GDM1 (cell line): ENCODE data around the gene TMEM45A.
A peak's percentile ranks its signal among the peaks of the same experiment; 100 is the strongest.
"Not testable (repeated sequence)": the region's sequence is repeated elsewhere in the genome, so short reads cannot be mapped to it uniquely, and the experiment has no call there.

ENCODE experiments used
- DNase-seq: peaks from one replicate; lab custom pipeline; 2025; lab: John Stamatoyannopoulos, UW

The TMEM45A gene, protein sequence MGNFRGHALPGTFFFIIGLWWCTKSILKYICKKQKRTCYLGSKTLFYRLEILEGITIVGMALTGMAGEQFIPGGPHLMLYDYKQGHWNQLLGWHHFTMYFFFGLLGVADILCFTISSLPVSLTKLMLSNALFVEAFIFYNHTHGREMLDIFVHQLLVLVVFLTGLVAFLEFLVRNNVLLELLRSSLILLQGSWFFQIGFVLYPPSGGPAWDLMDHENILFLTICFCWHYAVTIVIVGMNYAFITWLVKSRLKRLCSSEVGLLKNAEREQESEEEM

DNA sequence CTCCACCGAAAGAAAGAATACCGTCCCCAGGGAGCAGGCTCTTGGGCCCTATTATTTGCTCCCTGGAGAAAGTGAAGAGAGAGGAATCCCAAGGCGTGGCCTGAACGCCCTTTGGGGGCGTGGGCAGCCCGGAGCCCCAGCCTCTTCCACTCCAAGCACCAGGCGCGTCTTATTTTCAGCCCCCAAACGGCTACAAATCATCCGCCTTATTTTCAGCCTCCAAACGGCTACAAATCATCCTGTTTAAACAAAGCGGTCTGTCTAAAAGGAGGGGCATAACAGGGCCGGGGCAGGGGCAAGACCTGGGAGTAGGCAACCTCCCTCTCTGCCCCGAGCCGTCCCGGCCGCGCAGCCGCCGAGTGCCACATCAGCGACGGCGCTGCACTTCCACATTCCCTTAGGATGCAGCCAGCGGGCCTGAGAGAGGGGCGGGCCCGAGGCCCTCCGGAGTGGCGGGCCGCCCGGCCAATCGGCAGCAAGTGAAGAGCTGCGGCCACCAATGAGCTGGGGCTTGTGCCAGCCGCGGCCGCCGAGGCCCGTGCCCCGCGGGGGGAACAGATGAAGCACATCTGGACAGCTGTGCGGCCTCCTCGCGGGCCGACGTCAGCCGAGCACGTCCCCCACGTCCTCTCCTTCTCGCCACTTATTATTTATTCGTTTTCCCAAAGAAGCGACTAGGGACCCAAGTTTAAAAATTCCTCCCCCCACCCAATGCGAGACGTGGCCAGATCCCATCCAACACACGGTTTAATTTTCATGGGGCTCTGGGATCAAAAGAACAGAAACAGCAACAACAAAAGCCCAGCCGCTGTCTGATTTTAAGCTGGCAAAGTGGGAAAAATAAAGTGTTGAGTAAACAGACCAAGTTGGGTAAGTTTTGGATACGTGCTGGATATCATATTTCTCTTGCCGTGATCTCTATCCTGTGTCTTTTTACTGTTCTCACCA, at the start of gene TMEM45A:
TSS of gene TMEM45A (plus strand) at position 561 of the 948 bp plus-strand sequence. CDS start 62,593 bp downstream, outside the sequence.
- peak; percentile 59 for DNase-seq

DNA sequence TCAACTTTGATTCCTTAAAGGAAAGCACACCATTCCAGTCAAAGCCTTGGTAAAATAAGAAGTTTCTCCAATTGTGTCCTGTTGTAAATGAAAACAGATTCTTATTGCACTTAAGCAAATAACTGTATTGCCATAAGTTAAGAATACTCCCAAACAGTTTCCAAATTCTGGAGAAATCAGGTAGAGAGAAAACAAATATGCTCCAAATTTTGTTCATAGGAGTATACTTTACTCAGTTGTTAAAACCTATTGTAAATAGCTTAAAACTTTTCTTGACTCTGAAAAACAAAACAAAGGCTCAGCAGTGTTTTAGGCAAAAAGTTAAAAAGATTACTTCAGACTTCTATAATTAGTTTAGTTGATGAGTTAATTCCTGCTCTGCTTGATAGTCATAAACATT, 48.7 kb upstream of the TMEM45A start:
- no peak for DNase-seq

DNA sequence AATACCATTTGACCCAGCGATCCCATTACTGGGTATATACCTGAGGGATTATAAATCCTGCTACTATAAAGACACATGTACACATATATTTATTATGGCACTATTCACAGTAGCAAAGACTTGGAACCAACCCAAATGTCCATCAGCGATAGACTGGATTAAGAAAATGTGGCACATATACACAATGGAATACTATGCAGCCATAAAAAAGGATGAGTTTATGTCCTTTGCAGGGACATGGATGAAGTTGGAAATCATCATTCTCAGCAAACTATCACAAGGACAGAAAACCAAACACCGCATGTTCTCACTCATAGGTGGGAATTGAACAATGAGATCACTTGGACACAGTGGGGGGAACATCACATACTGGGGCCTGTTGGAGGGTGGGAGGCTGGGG, 45.4 kb upstream of the TMEM45A start:
- not testable (repeated sequence) for DNase-seq

DNA sequence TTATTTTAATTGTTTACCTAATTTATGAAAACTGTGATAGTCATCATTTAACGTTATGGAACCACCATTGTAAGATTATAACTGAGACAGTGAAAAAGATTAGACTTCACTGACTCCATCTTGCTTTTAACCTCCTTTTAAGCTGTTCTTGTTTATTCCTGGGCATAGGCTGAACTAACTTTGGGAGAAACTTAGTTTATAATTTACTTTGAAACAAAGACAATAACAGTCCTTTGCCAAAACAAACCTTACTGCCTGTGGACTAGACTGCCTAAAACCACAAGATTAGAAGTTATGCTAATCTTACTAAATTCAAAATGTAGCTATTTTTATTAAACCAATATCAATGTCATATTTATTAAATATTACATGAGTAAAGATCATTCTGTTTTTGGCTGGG, 44.3 kb upstream of the TMEM45A start:
- no peak for DNase-seq

DNA sequence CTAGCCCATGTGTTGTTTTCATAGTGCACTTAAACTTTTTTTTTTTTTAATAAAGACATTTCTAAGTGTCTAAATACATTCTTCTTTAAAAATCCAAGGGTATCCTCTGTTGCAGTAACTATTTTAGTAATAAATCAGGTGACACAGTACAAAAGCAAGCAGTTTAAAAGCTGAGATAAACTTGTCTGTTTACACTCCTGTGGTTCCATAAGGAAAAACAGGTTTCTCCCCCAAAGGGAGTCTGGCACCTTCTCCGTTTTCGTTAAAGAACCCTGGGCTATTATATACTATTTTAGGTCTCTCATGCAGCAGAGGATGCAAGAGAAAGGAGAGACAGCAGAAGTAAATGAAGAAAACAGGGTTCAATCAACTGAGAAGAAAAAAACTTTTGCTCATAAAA, 43.2 kb upstream of the TMEM45A start:
- no peak for DNase-seq

DNA sequence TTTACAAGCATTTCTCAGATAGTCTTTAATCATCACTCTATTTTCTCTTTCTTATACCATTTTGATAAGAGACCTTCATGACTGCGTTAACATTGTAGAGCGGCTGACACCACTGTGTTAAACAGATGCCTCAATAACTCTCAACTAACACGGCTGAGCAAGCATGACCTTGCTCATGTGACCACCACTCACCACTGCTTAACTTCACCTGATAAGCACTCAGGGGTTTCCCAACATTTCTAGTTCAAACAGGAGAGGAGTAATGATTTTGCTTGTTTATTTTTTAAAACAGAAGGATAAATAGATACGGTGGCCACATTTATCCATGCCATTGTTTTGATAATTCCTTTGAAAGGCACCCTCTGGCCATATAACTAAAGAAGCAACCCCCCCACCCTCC, 37.7 kb upstream of the TMEM45A start:
- no peak for DNase-seq

DNA sequence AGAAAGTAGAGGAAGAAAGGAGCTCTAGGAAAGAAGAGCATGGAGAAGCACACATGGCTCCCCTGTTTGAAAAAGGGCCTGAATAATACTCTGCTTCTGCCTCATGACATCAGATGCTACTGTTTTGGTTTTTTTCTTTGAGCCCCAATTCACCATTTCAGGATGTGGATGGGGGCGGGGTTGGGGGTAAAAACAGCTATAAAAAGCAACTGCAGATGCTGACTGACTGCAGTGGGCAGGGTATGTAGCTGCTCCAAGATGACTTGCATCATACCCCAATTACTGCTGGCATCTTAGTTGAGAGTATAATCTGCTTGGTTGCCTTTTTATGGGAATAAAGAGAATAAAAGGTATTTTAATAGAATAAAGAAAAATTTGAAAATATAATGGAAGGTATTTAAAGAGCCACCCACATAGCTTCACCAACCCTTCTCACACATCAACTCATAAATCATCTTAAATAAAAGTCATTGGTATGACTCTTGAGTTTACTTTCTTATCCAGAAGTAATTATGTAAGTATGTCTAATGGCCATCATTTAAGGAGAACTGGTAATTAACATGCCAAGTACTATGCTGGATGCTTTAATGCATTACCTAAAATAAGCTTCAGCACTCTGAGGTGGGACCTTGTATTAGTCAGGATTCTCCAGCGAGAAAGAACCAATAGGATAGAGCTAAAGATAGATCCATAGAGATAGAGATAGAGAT, 36.4 kb upstream of the TMEM45A start:
- DNase-seq = no peak

DNA sequence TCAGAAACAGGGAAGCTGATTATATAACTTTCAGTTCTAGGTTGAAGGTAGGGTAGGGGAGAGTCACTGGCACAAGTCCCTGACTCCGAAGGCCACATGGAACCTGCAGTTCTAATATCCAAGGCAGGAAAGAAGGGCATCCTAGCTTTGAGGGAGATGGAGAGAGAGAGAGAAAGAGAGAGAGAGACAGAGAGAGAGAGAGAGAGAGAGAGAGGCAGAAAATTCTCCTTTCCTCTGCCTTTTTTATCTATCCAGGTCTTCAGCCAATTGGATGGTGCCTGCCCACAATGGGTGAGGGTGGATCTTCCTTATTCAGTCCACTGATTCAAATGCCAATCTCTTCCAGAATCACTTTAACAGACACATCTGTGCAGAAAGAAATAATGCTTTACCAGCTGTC, 35.7 kb upstream of the TMEM45A start:
- DNase-seq = no peak

DNA sequence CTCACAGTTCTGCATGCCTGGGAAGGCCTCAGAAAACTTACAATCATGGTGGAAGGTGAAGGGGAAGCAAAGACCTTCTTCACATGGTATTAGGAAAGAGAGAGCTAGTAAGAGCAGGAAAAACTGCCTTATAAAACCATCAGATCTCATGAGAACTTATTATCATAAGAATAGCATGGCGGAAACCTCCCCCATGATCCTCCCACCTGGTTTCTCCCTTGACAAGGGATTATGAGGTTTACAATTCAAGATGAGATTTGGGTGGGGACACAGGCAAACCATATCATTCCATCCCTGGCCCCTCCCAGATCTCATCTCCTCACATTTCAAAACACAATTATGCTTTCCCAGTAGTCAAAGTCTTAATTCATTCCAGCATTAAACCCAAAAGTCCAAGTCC, 34.6 kb upstream of the TMEM45A start:
- DNase-seq = no peak

DNA sequence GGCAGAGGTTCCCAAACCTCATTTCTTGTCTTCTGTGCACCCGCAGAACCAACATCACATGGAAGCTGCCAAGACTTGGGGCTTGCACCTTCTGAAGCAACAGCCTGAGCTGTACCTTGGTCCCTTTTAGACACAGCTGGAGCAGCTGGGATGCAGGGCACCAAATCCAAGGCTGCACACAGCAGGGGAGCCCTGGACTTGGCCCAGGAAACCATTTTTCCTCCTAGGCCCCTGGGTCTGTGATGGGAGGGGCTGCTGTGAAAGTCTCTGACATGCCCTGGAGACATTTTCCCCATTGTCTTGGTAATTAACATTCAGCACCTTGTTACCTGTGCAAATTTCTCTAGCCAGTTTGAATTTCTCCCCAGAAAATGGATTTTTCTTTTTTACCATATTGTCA, 33.6 kb upstream of the TMEM45A start:
- DNase-seq = no peak

DNA sequence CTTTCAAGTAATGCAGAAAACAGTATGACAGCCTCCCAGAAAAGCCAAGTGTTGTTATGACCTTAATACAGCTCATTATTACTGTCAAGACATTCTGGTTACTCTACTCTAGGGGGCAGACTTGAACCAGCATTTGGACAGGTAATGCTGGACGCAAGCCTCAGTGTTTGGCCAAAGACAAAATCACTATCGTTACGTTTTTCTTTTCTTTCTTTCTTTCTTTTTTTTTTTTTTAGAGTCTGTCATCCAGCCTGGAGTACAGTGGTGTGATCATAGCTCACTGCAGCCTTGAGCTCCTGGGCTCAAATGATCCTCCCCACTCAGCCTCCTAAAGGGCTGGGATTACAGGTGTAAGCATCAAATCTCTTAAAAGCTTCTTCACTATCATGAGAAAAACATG, 29.4 kb upstream of the TMEM45A start:
- peak; percentile 39 for DNase-seq

DNA sequence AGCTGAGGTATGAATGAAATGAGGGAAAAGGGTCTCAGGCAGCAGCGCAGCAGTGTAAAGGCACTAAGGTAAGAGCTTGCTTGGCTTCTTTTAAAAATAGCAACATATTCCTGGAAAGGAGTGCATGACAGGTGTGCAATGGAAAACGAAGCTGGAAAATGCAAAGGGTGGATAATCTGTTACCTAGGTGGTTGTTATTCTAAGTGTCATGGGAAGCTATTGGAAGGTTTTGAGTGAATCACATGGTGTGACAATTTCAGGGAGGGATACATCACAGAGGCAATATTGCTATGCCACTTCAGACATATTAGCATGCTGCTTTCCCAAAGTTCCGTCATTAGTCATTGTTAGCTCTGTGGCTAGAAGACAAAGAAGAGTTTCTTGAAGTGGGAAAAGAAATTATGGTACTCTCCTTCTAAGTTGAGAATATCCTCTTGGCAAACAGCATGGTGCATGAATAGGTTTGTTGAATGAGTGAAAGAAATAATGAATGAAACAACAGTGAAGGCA, 28.7 kb upstream of the TMEM45A start:
- DNase-seq = no peak

DNA sequence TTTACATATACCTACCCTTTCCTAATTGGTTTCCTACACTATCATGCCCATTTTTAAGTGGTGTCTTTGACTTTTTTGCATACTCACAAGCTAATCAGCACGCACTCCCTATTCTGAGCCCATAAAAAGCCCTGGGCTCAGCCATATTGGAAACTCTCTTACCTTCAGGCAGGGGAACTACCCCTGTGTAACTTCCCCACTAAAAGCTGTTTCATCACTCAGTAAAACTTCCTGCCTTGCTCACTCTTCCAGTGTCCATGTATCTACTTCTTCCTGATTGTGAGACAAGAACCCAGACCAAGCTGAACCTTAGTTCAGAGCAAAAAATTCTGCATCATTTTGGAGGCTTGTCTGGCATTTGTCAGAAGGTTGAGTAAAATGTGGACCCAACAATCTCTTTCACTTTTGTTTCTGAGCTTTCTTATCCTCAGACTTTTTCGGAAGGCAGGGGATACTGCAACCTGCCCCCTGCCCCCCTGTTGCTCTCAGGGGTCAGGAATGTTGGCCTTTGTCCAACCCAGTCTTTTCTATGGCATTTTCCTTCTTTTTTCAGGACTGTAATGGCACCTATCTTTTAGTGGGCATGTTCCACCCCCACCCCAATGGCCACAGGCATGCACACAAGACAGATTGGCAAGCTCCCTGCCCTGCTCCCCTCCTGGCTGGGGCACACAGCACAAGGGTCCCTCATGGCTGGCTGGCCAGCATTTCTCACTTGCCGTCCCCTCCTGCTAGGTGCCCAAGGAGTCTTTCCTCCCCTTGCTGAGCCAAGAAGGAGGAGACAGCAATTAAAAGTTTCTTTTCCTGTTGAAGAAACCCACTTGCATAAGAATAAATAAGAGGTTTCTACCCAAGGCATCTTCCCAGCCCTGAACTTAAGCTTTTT, 26.3 kb upstream of the TMEM45A start:
- DNase-seq = no peak

DNA sequence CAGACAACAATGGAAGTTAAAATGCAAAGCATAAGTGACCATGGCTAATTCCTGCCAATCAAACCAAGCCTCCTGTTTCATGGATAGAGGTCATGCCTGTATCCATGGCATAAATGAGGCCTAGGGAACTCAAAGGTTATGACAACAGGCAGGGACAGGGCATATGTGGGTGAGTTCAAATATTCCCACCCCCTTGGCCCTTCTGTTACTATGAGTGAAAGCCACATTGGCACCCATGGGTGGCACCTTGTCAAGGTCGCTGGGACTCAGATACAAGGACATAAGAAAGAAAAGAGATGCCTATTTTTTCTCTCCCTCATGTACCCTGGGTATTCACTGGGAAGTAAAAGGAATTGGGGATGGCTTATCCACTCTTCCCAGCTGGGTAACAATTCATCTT, 25.3 kb upstream of the TMEM45A start:
- DNase-seq = no peak

DNA sequence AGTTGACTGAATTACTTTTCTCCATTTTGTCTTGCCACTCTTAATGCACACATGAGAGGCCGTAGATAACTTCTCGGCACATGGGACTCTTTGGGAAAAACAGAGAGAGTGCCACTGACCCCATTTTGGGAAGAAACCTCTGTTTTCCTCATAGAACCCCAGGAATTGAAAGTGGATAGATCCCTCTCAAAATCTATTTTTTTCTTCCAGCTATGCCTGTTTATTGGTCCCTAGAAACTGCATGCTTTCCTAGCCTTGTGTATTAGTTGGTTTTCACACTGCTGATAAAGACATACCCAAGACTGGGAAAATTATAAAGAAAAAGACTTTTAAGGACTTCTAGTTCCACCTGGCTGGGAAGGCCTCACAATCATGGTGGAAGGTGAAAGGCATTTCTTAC, 23.7 kb upstream of the TMEM45A start:
- DNase-seq = no peak

DNA sequence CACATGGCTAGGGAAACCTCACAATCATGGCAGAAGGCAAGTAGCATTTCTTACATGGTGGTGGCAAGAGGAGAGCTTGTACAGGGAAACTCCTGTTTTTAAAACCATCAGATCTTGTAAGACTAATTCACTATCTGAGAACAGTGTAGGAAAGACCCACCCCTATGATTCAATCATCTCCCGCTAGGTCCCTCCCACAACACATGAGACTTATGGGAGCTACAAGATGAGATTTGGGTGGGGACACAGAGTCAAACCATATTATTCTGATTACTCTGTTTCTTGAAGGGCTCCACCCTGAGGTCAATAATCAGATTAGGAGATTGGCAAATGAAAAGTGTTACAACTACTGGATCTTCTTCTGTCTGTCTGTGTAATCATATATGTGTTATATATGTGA, 21.5 kb upstream of the TMEM45A start:
- no peak for DNase-seq

DNA sequence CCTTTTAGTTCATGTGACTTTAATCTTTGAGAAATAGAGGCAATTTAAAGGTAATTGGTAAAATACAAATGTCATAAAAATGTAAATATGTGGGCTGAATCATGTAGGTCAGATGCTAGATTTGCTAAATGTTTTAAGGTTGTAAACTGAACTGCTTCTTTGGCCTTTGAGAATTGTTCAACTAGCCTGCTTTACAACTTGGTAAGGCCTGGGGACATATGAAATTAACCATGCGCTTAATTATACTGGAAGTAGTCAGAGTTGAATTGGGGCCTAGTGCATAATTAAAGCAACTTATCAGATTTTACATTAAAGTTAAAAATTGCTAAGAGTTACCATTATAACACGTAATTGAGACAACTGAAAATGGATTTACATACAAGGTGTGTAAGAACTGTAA, 21.0 kb upstream of the TMEM45A start:
- DNase-seq = no peak

DNA sequence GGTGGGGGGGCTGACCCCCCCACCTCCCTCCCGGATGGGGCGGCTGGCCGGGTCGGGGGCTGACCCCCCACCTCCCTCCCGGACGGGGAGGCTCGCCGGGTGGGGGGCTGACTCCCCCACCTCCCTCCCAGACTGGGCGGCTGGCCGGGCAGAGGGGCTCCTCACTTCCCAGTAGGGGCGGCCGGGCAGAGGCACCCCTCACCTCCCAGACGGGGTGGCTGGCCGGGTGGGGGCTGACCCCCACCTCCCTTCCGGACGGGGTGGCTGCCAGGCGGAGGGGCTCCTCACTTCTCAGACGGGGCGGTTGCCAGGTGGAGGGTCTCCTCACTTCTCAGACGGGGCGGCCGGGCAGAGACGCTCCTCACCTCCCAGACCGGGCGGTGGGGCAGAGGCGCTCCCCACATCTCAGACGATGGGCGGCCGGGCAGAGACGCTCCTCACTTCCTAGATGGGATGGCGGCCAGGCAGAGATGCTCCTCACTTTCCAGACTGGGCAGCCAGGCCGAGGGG, 14.5 kb upstream of the TMEM45A start:
- not testable (repeated sequence) for DNase-seq

DNA sequence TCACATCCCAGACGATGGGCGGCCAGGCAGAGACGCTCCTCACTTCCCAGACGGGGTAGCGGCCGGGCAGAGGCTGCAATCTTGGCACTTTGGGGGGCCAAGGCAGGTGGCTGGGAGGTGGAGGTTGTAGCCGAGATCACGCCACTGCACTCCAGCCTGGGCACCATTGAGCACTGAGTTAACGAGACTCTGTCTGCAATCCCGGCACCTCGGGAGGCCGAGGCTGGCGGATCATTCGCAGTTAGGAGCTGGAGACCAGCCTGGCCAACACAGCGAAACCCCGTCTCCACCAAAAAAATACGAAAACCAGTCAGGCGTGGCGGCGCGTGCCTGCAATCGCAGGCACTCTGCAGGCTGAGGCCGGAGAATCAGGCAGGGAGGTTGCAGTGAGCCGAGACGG, 13.9 kb upstream of the TMEM45A start:
- DNase-seq = not testable (repeated sequence)

DNA sequence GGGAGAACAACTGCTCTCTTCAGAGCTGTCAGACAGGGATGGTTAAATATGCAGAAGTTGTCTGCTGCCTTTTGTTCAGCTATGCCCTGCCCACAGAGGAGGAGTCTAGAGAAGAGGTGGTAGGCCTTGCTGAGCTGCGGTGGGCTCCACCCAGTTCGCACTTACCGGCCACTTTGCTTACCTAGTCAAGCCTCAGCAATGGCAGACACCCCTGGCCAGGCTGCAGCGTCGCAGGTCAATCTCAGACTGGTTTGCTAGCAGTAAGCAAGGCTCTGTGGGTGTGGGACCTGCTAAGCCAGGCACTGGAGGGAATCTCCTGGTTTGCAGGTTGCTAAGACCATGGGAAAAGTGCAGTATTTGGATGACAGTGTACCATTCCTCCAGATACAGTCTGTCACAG, 12.3 kb upstream of the TMEM45A start:
- DNase-seq = no peak

DNA sequence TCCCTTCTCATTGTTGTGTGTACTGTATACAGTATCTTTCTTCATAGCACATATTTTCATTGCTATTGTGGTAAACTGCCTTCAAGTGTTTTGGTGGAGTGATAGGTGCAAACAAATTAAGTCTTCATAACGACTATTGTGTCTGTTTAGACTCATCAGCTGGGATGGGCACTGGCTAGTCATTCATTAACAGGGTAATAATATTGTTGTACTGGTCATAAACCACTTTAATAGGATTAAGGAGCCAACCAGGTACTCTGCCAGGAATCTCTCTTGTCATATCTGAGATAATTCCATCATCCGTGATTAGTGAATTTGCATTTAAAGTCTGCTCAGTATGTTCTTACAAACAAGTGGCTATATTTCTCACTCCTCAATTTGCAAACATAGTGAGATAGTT, 10.2 kb upstream of the TMEM45A start:
- no peak for DNase-seq
